ENCODE data around the gene ZFAND6.

ZFAND6 gene

GRCh38 chr15:80170596-80170995 lies 111.1 kb downstream of the ZFAND6 start:
- H3K27me3 ChIP-seq (replicated peaks): no peaks in the 10 kb centered on the region
- H3K27ac ChIP-seq: no peak overlapping the region
- H3K36me3 ChIP-seq (replicated peaks): peaks cover 2% of the 10 kb centered on the region
- TF ChIP-seq CTCF (IDR thresholded peaks at IDR 0.05; ENCODE audit: low read depth, low read length, missing control alignments): no peak
- in situ Hi-C loops (cut with HindIII; ENCODE audit: low pct_ligation_motif_present, low sequenced_read_pairs): loop anchor here (25.0 kb wide), 1 partner anchor 283 kb away; the partner anchor contains the start of gene MTHFS
- no peak for DNase-seq
- H3K4me3 ChIP-seq (ENCODE audit: low read depth, low read length): no peak overlapping the region

- DNase-seq: no peak
- peaks cover 2% of the 10 kb centered on the region for H3K36me3 ChIP-seq (replicated peaks)
- in situ Hi-C loops (cut with HindIII; ENCODE audit: low pct_ligation_motif_present, low sequenced_read_pairs): loop anchor here (25.0 kb wide), 1 partner anchor 284 kb away; the partner anchor contains the start of gene MTHFS
Measured at GRCh38 chr15:80171787-80172186, 112.3 kb downstream of the ZFAND6 start.

GRCh38 chr15:80172401-80172800 lies 112.9 kb downstream of the ZFAND6 start:
- Histone ChIP-seq H3K27ac (no peak overlapping the region), H3K36me3 (replicated peaks) (peaks cover 2% of the 10 kb centered on the region), H3K4me3 (ENCODE audit: low read depth, low read length) (no peak overlapping the region), H3K27me3 (replicated peaks) (no peaks in the 10 kb centered on the region)
- no peak for TF ChIP-seq CTCF (IDR thresholded peaks at IDR 0.05; ENCODE audit: low read depth, low read length, missing control alignments)
- no peak for DNase-seq
- in situ Hi-C loops (cut with HindIII; ENCODE audit: low pct_ligation_motif_present, low sequenced_read_pairs): loop anchor here (25.0 kb wide), 1 partner anchor 285 kb away; the partner anchor contains the start of gene MTHFS

More at GRCh38 chr15:80171787-80172186, 112.3 kb downstream of the ZFAND6 start:
- Histone ChIP-seq H3K4me3 (ENCODE audit: low read depth, low read length) (no peak overlapping the region), H3K27ac (no peak overlapping the region), H3K27me3 (replicated peaks) (no peaks in the 10 kb centered on the region)
- TF ChIP-seq CTCF (IDR thresholded peaks at IDR 0.05; ENCODE audit: low read depth, low read length, missing control alignments): no peak

GRCh38 chr15:80173022-80173759 lies 113.7 kb downstream of the ZFAND6 start:
- Histone ChIP-seq H3K27me3 (replicated peaks) (no peaks in the 10 kb centered on the region), H3K27ac (no peak overlapping the region), H3K36me3 (replicated peaks) (peaks cover 2% of the 10 kb centered on the region), H3K4me3 (ENCODE audit: low read depth, low read length) (no peak overlapping the region)
- peak; percentile 50 for DNase-seq
- in situ Hi-C loops (cut with HindIII; ENCODE audit: low pct_ligation_motif_present, low sequenced_read_pairs): loop anchor here (25.0 kb wide), 1 partner anchor 286 kb away; the partner anchor contains the start of gene MTHFS
- peak; percentile 85 for TF ChIP-seq CTCF (IDR thresholded peaks at IDR 0.05; ENCODE audit: low read depth, low read length, missing control alignments)

- peak; percentile 37 for DNase-seq
- TF ChIP-seq CTCF (IDR thresholded peaks at IDR 0.05; ENCODE audit: low read depth, low read length, missing control alignments): no peak
- Histone ChIP-seq H3K27me3 (replicated peaks) (no peaks in the 10 kb centered on the region), H3K4me3 (ENCODE audit: low read depth, low read length) (no peak overlapping the region), H3K36me3 (replicated peaks) (peaks cover 2% of the 10 kb centered on the region), H3K27ac (no peak overlapping the region)
- in situ Hi-C loops (cut with HindIII; ENCODE audit: low pct_ligation_motif_present, low sequenced_read_pairs): loop anchor here (25.0 kb wide), 1 partner anchor 287 kb away; the partner anchor contains the start of gene MTHFS
Measured at GRCh38 chr15:80174017-80174746, 114.7 kb downstream of the ZFAND6 start.
